SIG-M5 treated with dmso at 0.1 percent for 504 hours (cell line): ENCODE results near the gene PRH1.

Source experiments
- DNase-seq: peaks from one replicate; lab custom pipeline; 2025; ENCODE audit not compliant: unreplicated experiment; lab: John Stamatoyannopoulos, UW

Gene PRH1

GRCh38 chr12:10884086-10884725 is at the start of gene PRH1:
Gene PRH1, minus strand, starts transcription at chr12:10884255. Its CDS starts 38 bp downstream, at chr12:10884217.
- no peak for DNase-seq

GRCh38 chr12:10928746-10929286 is 44.8 kb upstream of the PRH1 start, which contains the start of gene PRH2:
Gene PRH2, plus strand, starts transcription at chr12:10929236. Its CDS starts 38 bp downstream, at chr12:10929274.
- DNase-seq = no peak

GRCh38 chr12:10926269-10926668 is 42.2 kb upstream of the PRH1 start:
- DNase-seq = no peak

GRCh38 chr12:10919809-10920208 is 35.8 kb upstream of the PRH1 start:
- DNase-seq = no peak

GRCh38 chr12:10910380-10910779 is 26.3 kb upstream of the PRH1 start:
- DNase-seq = no peak

- no peak for DNase-seq
Observed at GRCh38 chr12:10909462-10909861, 25.4 kb upstream of the PRH1 start, which contains the start of gene TAS2R13. Gene TAS2R13, minus strand, starts transcription at chr12:10909562. Its CDS starts 264 bp downstream, at chr12:10909298.

GRCh38 chr12:10904686-10905085 is 20.6 kb upstream of the PRH1 start:
- no peak for DNase-seq

- no peak for DNase-seq
Observed at GRCh38 chr12:10901427-10901826, 17.4 kb upstream of the PRH1 start.

GRCh38 chr12:10900972-10901371 is 16.9 kb upstream of the PRH1 start:
- DNase-seq = no peak

- no peak for DNase-seq
Observed at GRCh38 chr12:10900530-10900929, 16.5 kb upstream of the PRH1 start.

GRCh38 chr12:10896854-10897253 is 12.8 kb upstream of the PRH1 start:
- DNase-seq = no peak

- no peak for DNase-seq
Observed at GRCh38 chr12:10891937-10892336, 7.9 kb upstream of the PRH1 start.

- no peak for DNase-seq
Observed at GRCh38 chr12:10889226-10889625, 5.2 kb upstream of the PRH1 start.

- no peak for DNase-seq
Observed at GRCh38 chr12:10873378-10873777, 10.7 kb downstream of the PRH1 start.

- no peak for DNase-seq
Observed at GRCh38 chr12:10867381-10867780, 16.7 kb downstream of the PRH1 start.

GRCh38 chr12:10863512-10864218 is 20.4 kb downstream of the PRH1 start:
- no peak for DNase-seq

GRCh38 chr12:10861366-10861765 is 22.7 kb downstream of the PRH1 start:
- no peak for DNase-seq

- DNase-seq = no peak
Observed at GRCh38 chr12:10855807-10856206, 28.2 kb downstream of the PRH1 start.

- no peak for DNase-seq
Observed at GRCh38 chr12:10853776-10854175, 30.3 kb downstream of the PRH1 start.

GRCh38 chr12:10851243-10851858 is 32.7 kb downstream of the PRH1 start:
- DNase-seq = no peak

- DNase-seq = no peak
Observed at GRCh38 chr12:10849425-10849878, 34.6 kb downstream of the PRH1 start, which contains the start of gene PRR4. Gene PRR4, minus strand, starts transcription at chr12:10849475. Its CDS starts 38 bp downstream, at chr12:10849437.

GRCh38 chr12:10847744-10848143 is 36.3 kb downstream of the PRH1 start:
- no peak for DNase-seq
